ENCODE results near the gene P2RX1. TPM values are rescaled to one million over a fixed set of nuclear protein-coding genes. Genes with fewer than 3 reads are reported as not detected.

P2RX1 gene
- total and polyA plus RNA-seq, 2 of the 4 experiments (the other 2 are of a cell fraction) = not detected

DNA sequence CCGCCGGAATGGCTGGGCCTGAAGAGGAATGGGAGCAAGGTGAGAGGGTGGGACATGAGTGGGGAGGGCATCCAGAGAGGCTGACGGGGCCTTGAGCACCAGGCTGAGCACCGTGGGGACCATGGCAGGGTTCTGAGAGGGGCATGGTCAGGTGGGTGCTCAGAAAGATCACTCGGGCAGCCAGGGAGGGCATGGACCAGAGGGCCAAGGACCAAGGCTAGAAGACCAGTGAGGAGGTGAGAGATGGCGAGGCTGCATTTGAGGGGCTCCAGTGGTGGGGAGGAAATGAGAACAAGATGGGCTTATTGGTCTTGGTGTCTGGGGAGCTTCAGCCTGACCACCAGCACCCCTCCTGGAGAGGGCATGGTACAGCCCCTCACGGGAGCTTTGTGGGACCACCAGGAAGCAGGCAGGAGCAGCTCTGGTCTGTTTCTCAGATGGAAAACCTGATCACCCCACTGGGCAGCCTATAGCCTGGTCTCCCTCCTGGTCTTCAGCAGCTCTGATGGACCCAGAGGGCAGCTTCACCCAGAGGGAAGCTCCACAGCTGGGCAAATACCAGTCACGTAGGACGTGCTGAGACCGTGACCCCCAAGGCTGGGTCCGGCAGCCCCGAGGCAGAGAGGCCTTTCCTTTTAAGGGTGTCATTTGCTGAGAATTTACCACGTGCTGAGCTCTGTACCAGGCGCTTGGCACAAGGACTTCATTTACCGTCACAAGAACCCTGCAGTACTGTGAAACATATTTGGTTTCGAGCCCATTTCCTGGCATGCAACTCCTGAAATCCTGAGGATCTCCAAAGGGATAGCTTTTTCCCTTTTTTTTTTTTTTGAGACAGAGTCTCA lies 58.8 kb downstream of the P2RX1 start:
- Histone ChIP-seq H2AFZ (replicated peaks; ENCODE audit: low read length, poor library complexity) (no peak overlapping the region), H4K8ac (ENCODE audit: low read depth in 2 of 2, low read length in 2 of 2) (no peak overlapping the region), H3K9me1 (ENCODE audit: insufficient read depth, low read length) (peaks cover 2% of the 10 kb centered on the region; the same call in 1 of the 2 replicates), H3K4me3 (ENCODE audit: insufficient read depth, low read depth, low read length) (no peak overlapping the region), H3K18ac (ENCODE audit: low read depth, low read length) (no peak overlapping the region), H3K27ac (ENCODE audit: insufficient read depth, low read length) (no peak overlapping the region), H2BK20ac (ENCODE audit: low read depth, low read length) (no peak overlapping the region), H3K14ac (replicated peaks; ENCODE audit: low read depth, low read length) (no peak overlapping the region), H2AK9ac (replicated peaks; ENCODE audit: low read depth, low read length, poor library complexity) (no peak overlapping the region), H3K4ac (ENCODE audit: low read depth, low read length) (no peak overlapping the region), H3K9me3 (ENCODE audit: control insufficient read depth, insufficient read depth, low read length) (no peaks in the 10 kb centered on the region), H3K9ac (ENCODE audit: low read depth, low read length) (no peak overlapping the region), H4K5ac (ENCODE audit: low read depth, low read length) (no peak overlapping the region), H2AK5ac (ENCODE audit: low read depth, low read length) (no peak overlapping the region), H2BK120ac (ENCODE audit: low read depth, low read length) (no peak overlapping the region), H3K4me1 (ENCODE audit: control insufficient read depth, insufficient read depth, low read length) (no peaks in the 10 kb centered on the region), H2BK15ac (ENCODE audit: low read depth, low read length) (no peak overlapping the region), H4K20me1 (ENCODE audit: insufficient read depth, low read length) (no peaks in the 10 kb centered on the region), H3K27me3 (ENCODE audit: control insufficient read depth, insufficient read depth, low read length) (no peaks in the 10 kb centered on the region), H4K91ac (ENCODE audit: insufficient read depth, low read depth, low read length) (no peak overlapping the region), H3K56ac (ENCODE audit: extremely low read depth, insufficient read depth, low read length) (no peak overlapping the region), H3K23ac (ENCODE audit: low read depth, low read length) (no peak overlapping the region), H3K79me1 (ENCODE audit: low read depth in 1 of 2, low read length in 2 of 2) (no peaks in the 10 kb centered on the region), H3K36me3 (ENCODE audit: control insufficient read depth, insufficient read depth, low read length) (peaks cover 8% of the 10 kb centered on the region), H2BK5ac (ENCODE audit: low read depth, low read length, poor library complexity, severe bottlenecking) (no peak overlapping the region), H3K4me2 (ENCODE audit: low read depth, low read length) (no peak overlapping the region)
- dilution Hi-C loops (cut with HindIII; ENCODE audit: low sequenced_read_pairs, unreplicated experiment) (no loop called here), in situ Hi-C loops (cut with MboI; ENCODE audit: low sequenced_read_pairs) (no loop called here), intact Hi-C loops (cut with micrococcal nuclease) (no loop called here)
- ChIA-PET POLR2A (ENCODE audit: unreplicated experiment) (no interaction called here), CTCF (interaction anchor here (0.6 to 1.4 kb wide), 3 partner anchors 20 to 56 kb away, joined by 3 to 4 read pairs (median 3); no protein-coding TSS in a partner anchor)
- DNase-seq (no peak), ATAC-seq (ENCODE audit: low read depth) (no peak)
- TF ChIP-seq CTCF (conservative IDR thresholded peaks at IDR 0.05; ENCODE audit: low read depth, low read length) (no peak), RAD21 (IDR thresholded peaks at IDR 0.05; ENCODE audit: low read length) (no peak), RFX5 (IDR thresholded peaks at IDR 0.05; ENCODE audit: low read depth, low read length) (no peak), MAFK (IDR thresholded peaks at IDR 0.05; ENCODE audit: low read depth, low read length) (no peak), MXI1 (IDR thresholded peaks at IDR 0.05; ENCODE audit: borderline replicate concordance, low read depth, low read length) (no peak), FOS (IDR thresholded peaks at IDR 0.05; ENCODE audit: low read depth, low read length) (no peak), MAZ (IDR thresholded peaks at IDR 0.05; ENCODE audit: borderline replicate concordance, low read depth, low read length) (no peak), POLR2A (IDR thresholded peaks at IDR 0.05; ENCODE audit: low read depth, low read length) (no peak), BHLHE40 (IDR thresholded peaks at IDR 0.05; ENCODE audit: low read depth, low read length) (no peak)
- no TSS peak for BruUV-seq (replicated peaks)
- 75% methylated on average over 8 of the region's 16 CpGs; no CpG with 5 or more reads in 1 of the 2 experiments for WGBS, 2 experiments (ENCODE audit: extremely low coverage in 2 of 2, insufficient read length in 1 of 2)
